ENCODE results near the gene HAUS2.

The HAUS2 gene

GRCh38 chr15:42576040-42576594 is 27.5 kb downstream of the HAUS2 start:
- intact Hi-C loops (cut with DNase I; ENCODE audit: low total_unique reads): no loop called here
- no peak for DNase-seq
- peak overlapping the region; percentile 95 to 96 for H3K27ac ChIP-seq

GRCh38 chr15:42576776-42577175 is 28.1 kb downstream of the HAUS2 start:
- Histone ChIP-seq H3K4me3 (peak overlapping the region; percentile 96 to 98), H3K36me3 (no peaks in the 10 kb centered on the region), H3K27me3 (no peaks in the 10 kb centered on the region), H3K4me1 (peaks cover 9 to 60% (median 20%) of the 10 kb centered on the region in 4 donors), H3K9me3 (no peaks in the 10 kb centered on the region), H3K27ac (peak overlapping the region; percentile 95 to 96)
- no peak for TF ChIP-seq CTCF (IDR thresholded peaks at IDR 0.05)
- intact Hi-C loops (cut with DNase I; ENCODE audit: low total_unique reads): no loop called here
- no peak for DNase-seq

More at GRCh38 chr15:42576040-42576594, 27.5 kb downstream of the HAUS2 start:
- H3K4me3 ChIP-seq: peak overlapping the region; percentile 96 to 98
- H3K27me3 ChIP-seq: no peaks in the 10 kb centered on the region
- H3K4me1 ChIP-seq: peaks cover 9 to 56% (median 18%) of the 10 kb centered on the region in 4 donors
- TF ChIP-seq CTCF (IDR thresholded peaks at IDR 0.05): no peak
- no peaks in the 10 kb centered on the region for H3K9me3 ChIP-seq
- H3K36me3 ChIP-seq: no peaks in the 10 kb centered on the region

- H3K27ac ChIP-seq: peak overlapping the region; percentile 66 to 96
These were observed 28.9 kb downstream of the HAUS2 start for GRCh38 chr15:42577514-42578031.

GRCh38 chr15:42578984-42579537 is 30.4 kb downstream of the HAUS2 start:
- Histone ChIP-seq H3K9me3 (no peaks in the 10 kb centered on the region), H3K36me3 (no peaks in the 10 kb centered on the region), H3K27me3 (no peaks in the 10 kb centered on the region), H3K27ac (peak overlapping the region in 1 of 2 donors; percentile 20), H3K4me3 (no peak overlapping the region), H3K4me1 (peaks cover 9 to 82% (median 36%) of the 10 kb centered on the region in 4 donors)
- DNase-seq: no peak
- no peak for TF ChIP-seq CTCF (IDR thresholded peaks at IDR 0.05)
- intact Hi-C loops (cut with DNase I; ENCODE audit: low total_unique reads): no loop called here

More at GRCh38 chr15:42577514-42578031, 28.9 kb downstream of the HAUS2 start:
- no peaks in the 10 kb centered on the region for H3K36me3 ChIP-seq
- DNase-seq: no peak
- TF ChIP-seq CTCF (IDR thresholded peaks at IDR 0.05): no peak
- intact Hi-C loops (cut with DNase I; ENCODE audit: low total_unique reads): no loop called here
- peaks cover 9 to 68% (median 27%) of the 10 kb centered on the region in 4 donors for H3K4me1 ChIP-seq
- peak overlapping the region; percentile 19 to 26 for H3K4me3 ChIP-seq
- H3K27me3 ChIP-seq: no peaks in the 10 kb centered on the region
- H3K9me3 ChIP-seq: no peaks in the 10 kb centered on the region

- no peak for TF ChIP-seq CTCF (IDR thresholded peaks at IDR 0.05)
- Histone ChIP-seq H3K4me3 (peak overlapping the region; percentile 43 to 53), H3K27me3 (no peaks in the 10 kb centered on the region), H3K27ac (peak overlapping the region; percentile 74 to 79), H3K36me3 (peaks cover 0 to 2% (median 0%) of the 10 kb centered on the region in 3 donors), H3K9me3 (no peaks in the 10 kb centered on the region), H3K4me1 (peaks cover 0 to 91% (median 39%) of the 10 kb centered on the region in 4 donors)
- DNase-seq: peak; percentile 92 to 94
- intact Hi-C loops (cut with DNase I; ENCODE audit: low total_unique reads): no loop called here
These were observed 32.7 kb downstream of the HAUS2 start for GRCh38 chr15:42581272-42581730.

Measured in tibial artery (tissue), 4 donors.